BE2C (cell line): Measurements from ENCODE around the gene MED15.

Experiments
- DNase-seq: peaks from one replicate; pipeline ENCODE4 v3.0.0-alpha.2; 2020
- H3K27me3 ChIP-seq: fragments of 250-450 bp; sonication (Bioruptor Pico); 2 replicates; pipeline ENCODE4 v1.5.1; 2020; ENCODE audit warnings: mild to moderate bottlenecking
- H3K36me3 ChIP-seq: fragments of 250-450 bp; sonication (Bioruptor Pico); 2 replicates; pipeline ENCODE4 v1.5.1; 2020; ENCODE audit warnings: mild to moderate bottlenecking
- H3K4me1 ChIP-seq: fragments of 250-450 bp; sonication (Bioruptor Pico); 2 replicates; pipeline ENCODE4 v1.5.1; 2020
- H3K4me3 ChIP-seq: 2 replicates; pipeline ENCODE4 v1.5.1; 2011; ENCODE audit warnings: low read depth, low read length
- H3K9me3 ChIP-seq: fragments of 250-450 bp; sonication (Bioruptor Pico); 2 replicates; pipeline ENCODE4 v1.5.1; 2020
- TF ChIP-seq, protein P1 (sequence below): IDR thresholded peaks from 2 replicates; pipeline ENCODE4 v1.5.1; 2012; ENCODE audit warnings: mild to moderate bottlenecking, low read depth, low read length

MED15 gene

DNA sequence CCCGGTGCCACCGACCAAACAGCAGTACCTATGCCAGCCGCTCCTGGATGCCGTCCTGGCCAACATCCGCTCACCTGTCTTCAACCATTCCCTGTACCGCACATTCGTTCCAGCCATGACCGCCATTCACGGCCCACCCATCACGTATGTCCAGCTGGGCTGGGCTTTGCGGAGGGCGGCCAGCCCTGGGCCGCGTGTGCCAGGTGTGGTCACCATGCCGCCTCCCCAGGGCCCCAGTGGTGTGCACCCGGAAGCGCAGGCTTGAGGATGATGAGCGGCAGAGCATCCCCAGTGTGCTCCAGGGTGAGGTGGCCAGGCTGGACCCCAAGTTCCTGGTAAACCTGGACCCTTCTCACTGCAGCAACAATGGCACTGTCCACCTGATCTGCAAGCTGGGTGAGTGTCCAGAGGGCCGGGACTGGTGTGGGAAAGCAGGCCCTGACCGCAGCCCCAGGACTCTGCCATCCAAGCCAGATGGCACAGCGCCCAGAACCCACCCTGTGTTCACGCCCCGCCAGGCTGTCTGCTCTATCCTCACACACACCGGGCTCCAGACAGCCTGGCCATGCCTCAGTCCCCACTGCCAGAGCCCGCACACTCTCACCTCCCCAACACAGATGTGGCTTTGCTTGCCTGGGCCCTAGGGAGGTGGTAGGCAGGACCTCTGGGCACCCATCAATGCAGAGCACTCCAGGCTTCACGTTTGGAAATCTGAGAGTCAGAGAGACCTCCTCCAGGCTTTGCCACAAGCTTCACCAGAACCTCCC, 77.6 kb downstream of the MED15 start:
- Histone ChIP-seq H3K27me3 (no peaks in the 10 kb centered on the region), H3K4me1 (no peaks in the 10 kb centered on the region), H3K36me3 (peaks cover 58% of the 10 kb centered on the region), H3K4me3 (no peak overlapping the region), H3K9me3 (no peaks in the 10 kb centered on the region)
- peak; percentile 56 for DNase-seq
- TF ChIP-seq, protein P1, sequence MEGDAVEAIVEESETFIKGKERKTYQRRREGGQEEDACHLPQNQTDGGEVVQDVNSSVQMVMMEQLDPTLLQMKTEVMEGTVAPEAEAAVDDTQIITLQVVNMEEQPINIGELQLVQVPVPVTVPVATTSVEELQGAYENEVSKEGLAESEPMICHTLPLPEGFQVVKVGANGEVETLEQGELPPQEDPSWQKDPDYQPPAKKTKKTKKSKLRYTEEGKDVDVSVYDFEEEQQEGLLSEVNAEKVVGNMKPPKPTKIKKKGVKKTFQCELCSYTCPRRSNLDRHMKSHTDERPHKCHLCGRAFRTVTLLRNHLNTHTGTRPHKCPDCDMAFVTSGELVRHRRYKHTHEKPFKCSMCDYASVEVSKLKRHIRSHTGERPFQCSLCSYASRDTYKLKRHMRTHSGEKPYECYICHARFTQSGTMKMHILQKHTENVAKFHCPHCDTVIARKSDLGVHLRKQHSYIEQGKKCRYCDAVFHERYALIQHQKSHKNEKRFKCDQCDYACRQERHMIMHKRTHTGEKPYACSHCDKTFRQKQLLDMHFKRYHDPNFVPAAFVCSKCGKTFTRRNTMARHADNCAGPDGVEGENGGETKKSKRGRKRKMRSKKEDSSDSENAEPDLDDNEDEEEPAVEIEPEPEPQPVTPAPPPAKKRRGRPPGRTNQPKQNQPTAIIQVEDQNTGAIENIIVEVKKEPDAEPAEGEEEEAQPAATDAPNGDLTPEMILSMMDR, result no peak

DNA sequence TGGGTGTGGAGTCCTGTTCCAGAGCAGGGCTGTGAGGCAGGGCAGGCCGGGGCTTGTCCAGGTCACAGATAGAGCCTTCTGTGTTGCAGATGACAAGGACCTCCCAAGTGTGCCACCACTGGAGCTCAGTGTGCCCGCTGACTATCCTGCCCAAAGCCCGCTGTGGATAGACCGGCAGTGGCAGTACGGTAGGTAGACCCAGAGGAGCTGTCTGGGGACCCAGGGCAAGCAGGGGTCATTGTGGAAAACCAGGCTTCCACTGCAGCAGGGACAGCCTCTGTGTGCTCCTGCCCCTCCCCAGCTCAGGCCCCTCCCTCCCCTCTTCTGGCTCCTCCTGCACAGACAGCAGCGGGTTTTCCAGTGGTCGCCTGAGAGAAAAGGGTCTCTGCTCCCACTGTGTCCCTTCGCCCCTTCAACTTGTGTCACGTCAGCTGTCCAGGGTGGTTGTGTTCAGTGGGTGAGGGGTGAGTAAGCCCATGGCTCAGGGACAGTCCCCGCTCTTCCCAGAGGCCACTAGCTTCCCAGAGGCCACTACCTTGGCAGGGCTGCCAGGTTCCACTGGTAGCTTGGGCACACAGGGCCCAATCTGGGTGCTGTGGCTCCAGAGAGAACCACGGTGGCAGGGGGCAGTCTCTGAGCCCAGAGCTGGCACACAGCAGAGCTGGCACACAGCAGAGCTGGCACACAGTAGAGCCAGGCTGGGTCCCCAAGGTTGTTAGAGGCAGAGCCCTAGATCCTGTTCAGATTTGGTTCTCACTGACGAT, 78.4 kb downstream of the MED15 start:
- no peak for DNase-seq
- H3K27me3 ChIP-seq, result no peaks in the 10 kb centered on the region
- H3K36me3 ChIP-seq, result peaks cover 58% of the 10 kb centered on the region
- H3K4me3 ChIP-seq, result no peak overlapping the region
- TF ChIP-seq, protein P1, result no peak
- H3K9me3 ChIP-seq, result no peaks in the 10 kb centered on the region
- no peaks in the 10 kb centered on the region for H3K4me1 ChIP-seq

DNA sequence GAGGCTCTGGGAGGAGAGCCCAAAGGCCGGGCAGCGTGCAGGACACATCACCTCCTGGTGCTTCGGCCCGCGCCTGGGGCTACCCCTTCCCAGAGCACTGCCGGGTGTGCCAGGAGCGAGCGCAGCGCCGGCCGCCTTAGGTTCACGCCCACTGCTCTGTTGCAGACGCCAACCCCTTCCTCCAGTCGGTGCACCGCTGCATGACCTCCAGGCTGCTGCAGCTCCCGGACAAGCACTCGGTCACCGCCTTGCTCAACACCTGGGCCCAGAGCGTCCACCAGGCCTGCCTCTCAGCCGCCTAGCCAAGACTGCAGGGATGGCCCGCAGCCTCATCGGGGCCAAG, 79.0 kb downstream of the MED15 start:
- Histone ChIP-seq H3K4me1 (no peaks in the 10 kb centered on the region), H3K36me3 (peaks cover 58% of the 10 kb centered on the region), H3K4me3 (no peak overlapping the region), H3K9me3 (no peaks in the 10 kb centered on the region), H3K27me3 (no peaks in the 10 kb centered on the region)
- no peak for DNase-seq
- TF ChIP-seq, protein P1, result no peak

DNA sequence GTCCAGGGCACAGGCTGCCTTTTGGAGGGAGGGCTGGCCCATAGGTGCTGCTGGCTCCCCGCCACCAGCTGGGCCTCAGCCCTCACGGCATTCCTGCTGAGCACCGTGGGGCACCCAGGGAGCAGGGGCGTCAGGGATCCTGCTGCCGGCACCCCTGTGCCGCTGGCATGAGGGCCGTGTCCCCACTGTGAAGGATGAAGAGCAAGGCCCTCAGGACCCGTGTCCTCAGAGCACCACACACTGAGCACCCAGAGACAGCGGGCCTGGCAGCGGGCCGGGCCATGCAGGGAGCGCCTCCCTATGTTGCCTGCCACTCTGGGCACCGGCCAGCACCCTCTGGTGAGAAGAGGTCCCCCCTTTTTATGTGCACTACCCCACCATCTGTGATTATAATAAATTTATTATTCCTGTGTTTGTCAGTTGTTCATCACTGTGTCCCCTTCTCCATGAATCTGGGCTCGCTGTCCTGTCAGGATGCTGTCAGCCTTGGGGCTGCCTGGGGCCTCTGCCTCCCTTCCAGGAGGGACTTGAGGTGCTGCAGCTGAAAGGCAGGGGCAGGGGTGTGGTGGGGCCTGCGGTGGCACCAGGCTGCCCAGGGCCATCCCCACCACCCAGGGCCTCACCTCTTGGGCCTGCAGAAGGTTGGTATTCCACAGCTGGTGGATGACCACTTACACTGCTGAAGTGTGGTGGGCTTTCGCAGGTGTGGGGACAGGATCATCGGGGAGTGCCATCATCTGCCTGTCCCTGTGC, 80.0 kb downstream of the MED15 start:
- H3K9me3 ChIP-seq, result no peaks in the 10 kb centered on the region
- peaks cover 50% of the 10 kb centered on the region for H3K36me3 ChIP-seq
- H3K4me1 ChIP-seq, result no peaks in the 10 kb centered on the region
- H3K27me3 ChIP-seq, result no peaks in the 10 kb centered on the region
- no peak for DNase-seq
- TF ChIP-seq, protein P1, result no peak
- H3K4me3 ChIP-seq, result no peak overlapping the region

DNA sequence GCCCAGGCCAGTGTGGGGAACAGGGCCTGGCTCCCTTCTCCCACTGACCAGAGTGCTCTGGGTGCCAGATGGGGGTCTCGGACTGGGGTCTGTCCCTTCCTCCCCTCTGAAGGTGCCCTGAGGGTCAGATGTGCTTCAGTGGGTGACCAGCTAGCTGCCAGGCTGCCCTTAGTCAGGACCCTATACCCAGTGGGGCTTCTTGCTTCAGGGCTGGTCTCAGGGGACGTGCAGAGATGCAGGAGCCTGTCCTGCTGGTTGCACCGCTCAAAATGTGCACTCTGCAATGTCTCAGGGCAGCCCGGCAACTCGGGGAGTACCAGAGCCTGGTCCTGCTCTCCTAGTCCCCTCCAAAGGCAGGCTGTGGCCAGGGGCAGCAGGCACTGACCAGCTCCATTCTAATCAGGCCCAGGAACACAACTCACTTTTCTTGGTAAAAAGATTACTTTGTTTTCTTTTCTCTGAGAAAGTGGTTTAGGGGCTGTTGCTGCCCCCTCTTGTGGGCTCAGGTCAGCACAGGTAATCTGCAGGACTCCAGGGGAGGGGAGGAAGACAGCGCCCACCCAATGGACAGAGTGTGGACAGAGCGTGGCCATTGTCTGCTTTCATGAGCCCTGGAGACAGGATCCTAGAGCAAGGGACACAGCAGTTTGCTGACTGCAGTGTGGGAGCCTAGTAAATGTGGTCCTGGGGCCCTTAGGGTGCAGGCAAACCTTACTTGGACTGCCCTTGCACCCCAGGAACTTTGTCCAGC, 80.9 kb downstream of the MED15 start:
- no peaks in the 10 kb centered on the region for H3K4me1 ChIP-seq
- H3K4me3 ChIP-seq, result no peak overlapping the region
- TF ChIP-seq, protein P1, result no peak
- no peak for DNase-seq
- peaks cover 43% of the 10 kb centered on the region for H3K36me3 ChIP-seq
- no peaks in the 10 kb centered on the region for H3K27me3 ChIP-seq
- H3K9me3 ChIP-seq, result no peaks in the 10 kb centered on the region
